ENCODE data around the gene SMIM5. TPM values are rescaled to one million over a fixed set of nuclear protein-coding genes. Genes with fewer than 3 reads are reported as not detected.
"Not testable (repeated sequence)": the region's sequence is repeated elsewhere in the genome, so short reads cannot be mapped to it uniquely, and the experiment has no call there.

SMIM5 gene
- total RNA-seq, 1 donor from 2014 or later = 14.0 TPM

DNA sequence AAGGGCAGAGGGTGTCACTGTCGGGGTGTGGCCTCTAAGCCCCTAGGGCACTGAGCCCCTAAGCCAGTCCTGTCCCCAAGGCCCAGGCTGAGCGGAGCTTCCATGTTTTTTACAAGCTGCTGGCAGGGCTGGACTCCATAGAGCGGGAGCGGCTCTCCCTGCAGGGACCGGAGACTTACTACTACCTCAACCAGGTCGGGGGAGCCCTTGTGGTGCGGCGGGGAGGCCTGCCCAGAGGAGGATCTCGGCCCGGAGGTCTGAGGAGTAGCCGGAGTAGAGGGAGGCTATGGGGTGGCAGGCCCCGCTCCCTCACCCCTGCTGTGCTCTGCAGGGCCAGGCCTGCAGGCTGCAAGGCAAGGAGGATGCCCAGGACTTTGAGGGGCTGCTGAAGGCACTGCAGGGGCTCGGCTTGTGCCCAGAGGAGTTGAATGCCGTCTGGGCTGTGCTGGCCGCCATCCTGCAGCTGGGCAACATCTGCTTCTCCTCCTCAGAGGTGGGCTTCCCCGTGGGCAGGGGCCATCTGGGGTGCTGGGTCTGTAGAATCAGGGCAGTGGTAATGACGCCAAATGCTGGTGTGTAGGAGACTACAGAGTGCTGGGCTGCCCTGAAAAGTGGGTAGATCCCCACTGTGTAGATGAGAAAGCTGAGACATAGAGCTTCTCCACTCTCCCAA lies 40.8 kb upstream of the SMIM5 start:
- no peaks in the 10 kb centered on the region for H3K9me3 ChIP-seq (replicated peaks)
- no peaks in the 10 kb centered on the region for H3K36me3 ChIP-seq
- peaks cover 28% of the 10 kb centered on the region for H3K4me1 ChIP-seq
- TF ChIP-seq, protein P1, sequence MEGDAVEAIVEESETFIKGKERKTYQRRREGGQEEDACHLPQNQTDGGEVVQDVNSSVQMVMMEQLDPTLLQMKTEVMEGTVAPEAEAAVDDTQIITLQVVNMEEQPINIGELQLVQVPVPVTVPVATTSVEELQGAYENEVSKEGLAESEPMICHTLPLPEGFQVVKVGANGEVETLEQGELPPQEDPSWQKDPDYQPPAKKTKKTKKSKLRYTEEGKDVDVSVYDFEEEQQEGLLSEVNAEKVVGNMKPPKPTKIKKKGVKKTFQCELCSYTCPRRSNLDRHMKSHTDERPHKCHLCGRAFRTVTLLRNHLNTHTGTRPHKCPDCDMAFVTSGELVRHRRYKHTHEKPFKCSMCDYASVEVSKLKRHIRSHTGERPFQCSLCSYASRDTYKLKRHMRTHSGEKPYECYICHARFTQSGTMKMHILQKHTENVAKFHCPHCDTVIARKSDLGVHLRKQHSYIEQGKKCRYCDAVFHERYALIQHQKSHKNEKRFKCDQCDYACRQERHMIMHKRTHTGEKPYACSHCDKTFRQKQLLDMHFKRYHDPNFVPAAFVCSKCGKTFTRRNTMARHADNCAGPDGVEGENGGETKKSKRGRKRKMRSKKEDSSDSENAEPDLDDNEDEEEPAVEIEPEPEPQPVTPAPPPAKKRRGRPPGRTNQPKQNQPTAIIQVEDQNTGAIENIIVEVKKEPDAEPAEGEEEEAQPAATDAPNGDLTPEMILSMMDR (IDR thresholded peaks at IDR 0.05; ENCODE audit: borderline replicate concordance) = no peak
- no peak for DNase-seq
- H3K4me3 ChIP-seq = no peak overlapping the region
- intact Hi-C loops (cut with micrococcal nuclease) = no loop called here
- H3K27ac ChIP-seq (replicated peaks) = no peak overlapping the region
- H3K27me3 ChIP-seq (ENCODE audit: low read depth) = no peaks in the 10 kb centered on the region

DNA sequence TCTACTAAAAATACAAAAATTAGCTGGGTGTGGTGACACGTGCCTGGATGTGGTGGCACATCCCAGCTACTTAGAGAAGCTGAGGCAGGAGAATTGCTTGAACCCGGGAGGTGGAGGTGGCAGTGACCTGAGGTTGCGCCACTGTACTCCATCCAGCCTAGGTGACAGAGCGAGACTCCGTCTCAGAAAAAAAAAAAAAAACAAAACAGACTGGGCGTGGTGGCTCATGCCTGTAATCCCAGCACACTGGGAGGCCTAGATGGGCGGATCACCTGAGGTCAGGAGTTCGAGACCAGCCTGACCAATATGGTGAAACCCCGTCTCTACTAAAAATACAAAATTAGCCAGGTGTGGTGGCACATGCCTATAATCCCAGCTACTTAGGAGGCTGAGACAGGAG lies 39.8 kb upstream of the SMIM5 start:
- H3K36me3 ChIP-seq; H3K27ac ChIP-seq (replicated peaks); H3K27me3 ChIP-seq (ENCODE audit: low read depth); DNase-seq; intact Hi-C loops (cut with micrococcal nuclease); H3K9me3 ChIP-seq (replicated peaks); H3K4me3 ChIP-seq: not testable (repeated sequence)
- peaks cover 19% of the 10 kb centered on the region for H3K4me1 ChIP-seq

DNA sequence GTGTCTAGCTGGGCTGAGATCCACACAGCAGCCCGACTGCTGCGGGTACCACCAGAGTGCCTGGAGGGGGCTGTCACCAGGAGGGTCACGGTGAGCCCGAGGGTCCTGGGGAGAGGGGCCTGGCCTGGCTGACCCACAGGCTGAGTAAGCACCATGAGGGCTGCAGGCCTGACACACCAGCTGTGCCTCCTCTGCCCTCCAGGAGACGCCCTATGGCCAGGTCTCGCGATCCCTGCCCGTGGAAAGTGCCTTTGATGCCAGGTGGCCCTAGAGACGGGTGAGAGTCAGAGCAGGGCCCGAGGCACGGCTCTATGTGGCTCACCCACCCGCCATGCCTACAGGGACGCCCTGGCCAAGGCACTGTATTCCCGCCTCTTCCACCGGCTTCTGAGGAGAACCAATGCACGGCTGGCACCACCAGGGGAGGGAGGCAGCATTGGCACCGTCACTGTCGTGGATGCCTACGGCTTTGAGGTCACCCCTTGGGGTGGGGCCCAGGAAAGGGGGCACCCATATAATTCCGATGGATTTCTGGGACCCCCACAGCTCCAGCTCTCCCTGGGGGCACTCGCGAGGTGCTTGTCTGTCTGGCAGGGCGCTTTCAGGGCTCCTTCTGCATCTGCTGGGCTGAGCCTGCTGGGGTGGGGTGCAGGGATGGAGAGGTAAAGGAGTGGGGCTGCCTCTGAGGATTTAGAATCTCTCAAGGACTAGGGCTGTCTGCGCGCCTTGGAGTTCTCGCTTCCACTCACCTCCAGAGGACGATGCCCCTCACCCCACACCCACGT lies 38.5 kb upstream of the SMIM5 start:
- H3K27me3 ChIP-seq (ENCODE audit: low read depth) = no peaks in the 10 kb centered on the region
- peaks cover 9% of the 10 kb centered on the region for H3K4me1 ChIP-seq
- TF ChIP-seq, protein P1 (IDR thresholded peaks at IDR 0.05; ENCODE audit: borderline replicate concordance) = no peak
- intact Hi-C loops (cut with micrococcal nuclease) = no loop called here
- H3K36me3 ChIP-seq = no peaks in the 10 kb centered on the region
- no peak overlapping the region for H3K27ac ChIP-seq (replicated peaks)
- DNase-seq = no peak
- no peaks in the 10 kb centered on the region for H3K9me3 ChIP-seq (replicated peaks)
- no peak overlapping the region for H3K4me3 ChIP-seq

DNA sequence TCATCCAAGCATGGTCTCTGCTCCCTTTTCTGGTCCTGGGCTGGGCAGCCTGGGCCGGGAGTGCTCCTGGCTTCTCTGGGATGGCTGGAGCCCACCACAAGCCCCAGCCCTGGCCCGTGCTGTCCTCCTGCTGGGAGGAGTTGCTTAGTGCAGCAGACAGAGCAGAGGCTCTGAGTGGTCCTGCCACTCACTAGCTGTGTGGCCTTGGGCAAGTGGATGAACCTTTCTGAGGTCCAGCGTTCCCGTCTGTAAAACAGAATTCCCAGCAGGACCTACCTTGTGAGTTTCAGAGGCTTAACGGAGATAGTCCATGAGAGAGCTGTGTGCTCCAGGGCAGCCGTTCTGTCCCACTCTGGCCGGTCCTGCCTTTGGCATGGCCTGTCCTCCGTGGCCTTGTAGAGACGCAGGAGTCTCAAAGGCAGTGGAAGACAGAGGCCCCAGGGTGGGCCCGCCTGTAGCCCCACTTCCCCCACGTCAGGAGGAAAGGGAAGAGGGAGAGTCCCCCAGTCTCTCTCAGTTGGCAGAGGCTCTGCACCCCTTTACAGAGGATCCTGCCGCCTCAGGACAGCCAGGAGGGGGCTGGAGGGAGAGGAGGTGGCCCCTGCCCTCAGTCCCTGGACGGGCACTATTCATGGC lies 37.8 kb upstream of the SMIM5 start:
- H3K4me3 ChIP-seq = no peak overlapping the region
- no peaks in the 10 kb centered on the region for H3K27me3 ChIP-seq (ENCODE audit: low read depth)
- no peaks in the 10 kb centered on the region for H3K36me3 ChIP-seq
- H3K27ac ChIP-seq (replicated peaks) = no peak overlapping the region
- peaks cover 2% of the 10 kb centered on the region for H3K4me1 ChIP-seq
- H3K9me3 ChIP-seq (replicated peaks) = no peaks in the 10 kb centered on the region
- intact Hi-C loops (cut with micrococcal nuclease) = no loop called here
- TF ChIP-seq, protein P1 (IDR thresholded peaks at IDR 0.05; ENCODE audit: borderline replicate concordance) = no peak
- no peak for DNase-seq

DNA sequence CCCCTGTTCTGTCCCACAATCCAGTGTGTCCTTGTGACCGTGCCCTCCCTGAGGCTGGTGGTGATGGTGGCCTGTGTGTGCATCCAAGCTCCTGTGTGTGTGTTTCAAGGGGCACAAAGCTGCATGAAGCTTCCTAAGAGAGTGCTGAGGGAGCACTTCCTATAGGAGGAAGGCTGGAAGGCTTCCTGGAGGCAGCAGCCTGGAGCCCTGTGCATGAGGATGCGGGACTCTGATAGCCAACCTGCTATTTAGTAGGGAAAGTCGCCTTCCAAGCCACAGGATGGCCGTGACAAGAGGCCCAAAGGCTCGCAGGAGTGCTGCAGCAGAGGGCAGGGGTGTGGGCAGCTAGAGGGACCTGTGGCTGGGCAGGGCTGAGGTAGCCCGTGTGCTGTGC lies 37.3 kb upstream of the SMIM5 start:
- Histone ChIP-seq H3K36me3 (no peaks in the 10 kb centered on the region), H3K4me3 (no peak overlapping the region), H3K27ac (replicated peaks) (no peak overlapping the region), H3K4me1 (no peaks in the 10 kb centered on the region), H3K9me3 (replicated peaks) (no peaks in the 10 kb centered on the region), H3K27me3 (ENCODE audit: low read depth) (no peaks in the 10 kb centered on the region)
- intact Hi-C loops (cut with micrococcal nuclease) = no loop called here
- no peak for DNase-seq
- TF ChIP-seq, protein P1 (IDR thresholded peaks at IDR 0.05; ENCODE audit: borderline replicate concordance) = no peak
